Smooth muscle cell of the pulmonary artery (primary cell): Measurements from ENCODE around the gene EPHA8. TPM values are rescaled to one million over a fixed set of nuclear protein-coding genes. Genes with fewer than 3 reads are reported as not detected.

Experiments used
- total RNA-seq: library from RNA; depleted of rRNA; stranded (reverse); fragments of >200 nt; gene quantifications from 2 replicates; pipeline ENCODE4 v1.2.3, GENCODE V29; 2014

EPHA8 gene
- total RNA-seq = not detected in 2 replicates

DNA sequence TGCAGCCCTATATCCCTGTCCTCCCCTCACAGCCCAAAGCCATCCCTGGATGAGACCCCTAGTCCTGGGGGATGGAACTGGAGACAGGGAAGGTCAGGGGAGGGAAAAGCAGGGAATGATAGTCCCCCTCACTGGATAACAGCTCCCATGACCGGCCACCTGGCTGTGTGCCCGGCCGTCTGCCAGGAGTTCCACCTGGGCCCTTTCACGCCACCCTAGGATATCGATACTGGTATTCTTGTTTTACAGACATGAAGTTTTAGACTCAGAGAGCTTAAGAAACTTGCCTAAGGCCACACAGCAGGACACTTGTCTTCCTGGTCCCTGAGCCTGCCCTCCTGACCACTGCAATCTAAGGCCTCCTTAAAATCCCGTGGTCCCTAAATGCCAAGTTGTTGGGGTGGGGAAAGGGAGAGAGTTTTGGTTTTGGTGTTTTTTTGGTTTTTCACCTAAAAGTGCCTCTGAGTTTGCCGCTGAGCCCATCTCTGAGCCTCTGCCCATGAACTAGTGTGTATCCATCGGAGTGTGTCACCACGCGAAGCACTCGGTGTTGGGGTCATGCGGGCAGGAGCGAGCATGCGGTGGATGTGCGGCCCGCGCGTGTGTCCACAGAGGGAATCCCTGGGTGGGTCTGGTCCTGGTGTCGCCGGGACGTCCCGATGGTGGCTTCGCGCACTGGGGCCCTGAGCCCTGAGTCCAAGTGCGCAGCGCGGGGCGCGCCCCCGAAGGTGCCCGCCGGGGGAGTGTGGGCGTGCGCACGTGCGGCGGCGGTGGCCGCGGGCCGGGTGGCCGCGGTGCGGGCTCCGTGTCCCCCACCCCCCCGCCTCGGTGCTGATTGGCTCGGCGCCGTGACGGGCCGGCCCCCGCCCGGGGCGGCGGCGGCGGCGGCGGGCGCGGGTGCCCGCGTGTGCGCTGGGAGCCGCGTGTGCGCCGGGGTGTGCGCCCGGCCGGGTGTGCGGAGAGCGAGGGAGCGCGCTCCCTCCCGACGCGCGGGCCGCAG lies at the start of gene EPHA8:
EPHA8 (plus strand) TSS at position 906 of the 1,000 bp plus-strand sequence. CDS start 147 bp downstream, outside the sequence.

DNA sequence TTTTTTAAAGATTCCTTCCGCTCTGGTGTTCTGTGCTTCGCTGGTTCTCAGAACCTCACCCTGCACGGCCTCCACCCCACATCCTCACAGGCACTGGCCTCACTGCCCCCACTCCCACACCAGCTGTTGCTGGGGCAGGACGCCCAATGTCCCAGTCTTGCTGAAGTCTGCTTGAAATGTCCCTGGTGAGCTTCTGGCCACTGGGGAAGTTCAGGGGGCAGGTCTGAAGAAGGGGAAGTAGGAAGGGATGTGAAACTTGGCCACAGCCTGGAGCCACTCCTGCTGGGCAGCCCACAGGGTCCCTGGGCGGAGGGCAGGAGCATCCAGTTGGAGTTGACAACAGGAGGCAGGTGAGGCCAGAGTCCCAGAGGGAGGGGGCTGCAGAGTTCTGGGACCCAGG lies 73.1 kb downstream of the EPHA8 start, which contains the start of gene C1QA:
C1QA (plus strand) TSS at position 276 of the 400 bp plus-strand sequence. CDS start 989 bp downstream, outside the sequence.

DNA sequence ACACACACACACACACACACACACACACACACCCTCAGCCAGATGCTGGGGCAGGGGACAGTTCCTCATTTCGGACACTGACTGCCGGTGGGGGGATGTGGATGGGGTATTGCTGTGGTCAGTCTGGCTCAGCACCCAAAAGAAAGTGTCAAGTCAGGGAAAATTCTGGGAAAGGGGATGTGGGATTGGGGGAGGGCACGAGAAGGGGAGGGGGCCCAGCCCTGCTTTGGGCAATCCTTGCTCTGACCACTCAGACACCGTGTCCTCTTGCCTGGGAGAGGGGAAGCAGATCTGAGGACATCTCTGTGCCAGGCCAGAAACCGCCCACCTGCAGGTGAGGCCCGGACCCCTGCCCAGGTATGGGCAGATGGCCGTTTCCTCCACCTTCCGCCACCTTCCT lies 80.1 kb downstream of the EPHA8 start, which contains the start of gene C1QC:
C1QC (plus strand) TSS at position 253 of the 400 bp plus-strand sequence. CDS start 391 bp downstream, outside the sequence.

DNA sequence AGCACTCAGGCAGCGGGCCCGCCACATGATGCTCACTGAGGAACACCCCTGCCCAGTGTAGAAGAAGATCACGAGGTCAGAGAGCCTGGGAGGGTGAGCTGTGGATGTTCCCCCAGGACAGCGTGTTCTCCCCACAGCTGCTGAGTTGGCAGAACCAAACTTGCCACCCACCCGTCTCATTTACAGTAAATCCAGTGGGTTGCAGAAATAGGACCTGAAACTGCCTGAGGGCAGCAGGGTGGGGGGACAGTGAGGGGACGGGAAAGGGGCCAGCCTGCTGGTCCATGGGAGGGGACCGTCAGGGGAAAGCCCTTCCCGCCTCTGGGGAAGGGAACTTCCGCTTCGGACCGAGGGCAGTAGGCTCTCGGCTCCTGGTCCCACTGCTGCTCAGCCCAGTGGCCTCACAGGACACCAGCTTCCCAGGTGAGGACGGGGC lies 89.6 kb downstream of the EPHA8 start, which contains the start of gene C1QB:
C1QB (plus strand) TSS at position 356 of the 436 bp plus-strand sequence. CDS start 6,227 bp downstream, outside the sequence.

Other genes starting within 250 kb of the EPHA8 start
- 13.7 and 13.9 TPM in 2 replicates for gene ZBTB40, start 111.6 kb upstream of the EPHA8 start, total RNA-seq
- gene C1QA, start 73.1 kb downstream of the EPHA8 start, total RNA-seq = not detected in 2 replicates
- not detected in 2 replicates for gene C1QC, start 80.1 kb downstream of the EPHA8 start, total RNA-seq
- gene C1QB, start 89.7 kb downstream of the EPHA8 start, total RNA-seq = not detected in 2 replicates
- gene EPHB2, start 147.3 kb downstream of the EPHA8 start, total RNA-seq = 12.2 and 72.5 TPM in 2 replicates